Adipocyte (in vitro differentiated cells): ENCODE data around the gene POLA2.
A peak's percentile ranks its signal among the peaks of the same experiment; 100 is the strongest.

Source experiments
- DNase-seq: peaks from one replicate; pipeline ENCODE4 v3.0.0-alpha.2; 2015; ENCODE audit warnings: low read depth
- H3K27me3 ChIP-seq: replicated peaks from 2 replicates; pipeline ENCODE4 v1.7.0; 2013; ENCODE audit warnings: mild to moderate bottlenecking, low read length, moderate library complexity; ENCODE audit not compliant: control insufficient read depth, insufficient read depth
- H3K36me3 ChIP-seq: 2 replicates; pipeline ENCODE4 v1.7.0; 2013; ENCODE audit warnings: low read length, mild to moderate bottlenecking, moderate library complexity; ENCODE audit not compliant: control insufficient read depth, insufficient read depth, severe bottlenecking
- H3K4me1 ChIP-seq: 2 replicates; pipeline ENCODE4 v1.7.0; 2013; ENCODE audit warnings: mild to moderate bottlenecking, low read length, moderate library complexity; ENCODE audit not compliant: control insufficient read depth, insufficient read depth
- H3K4me3 ChIP-seq: 2 replicates; pipeline ENCODE4 v1.7.0; 2013; ENCODE audit warnings: mild to moderate bottlenecking, low read length, moderate library complexity
- H3K9ac ChIP-seq: 2 replicates; pipeline ENCODE4 v1.7.0; 2013; ENCODE audit warnings: mild to moderate bottlenecking, low read length, moderate library complexity
- H3K9me3 ChIP-seq: 2 replicates; pipeline ENCODE4 v1.7.0; 2013; ENCODE audit warnings: mild to moderate bottlenecking, low read length, moderate library complexity; ENCODE audit not compliant: control insufficient read depth

The POLA2 gene

GRCh38 chr11:65290448-65291165 lies 28.8 kb downstream of the POLA2 start:
- H3K9me3 ChIP-seq, result no peaks in the 10 kb centered on the region
- H3K4me1 ChIP-seq, result peaks cover 53% of the 10 kb centered on the region
- H3K4me3 ChIP-seq, result peak overlapping the region; percentile 68
- DNase-seq, result peak; percentile 99
- H3K9ac ChIP-seq, result peak overlapping the region; percentile 78
- no peaks in the 10 kb centered on the region for H3K27me3 ChIP-seq
- peaks cover 16% of the 10 kb centered on the region for H3K36me3 ChIP-seq

- H3K4me1 ChIP-seq, result peaks cover 59% of the 10 kb centered on the region
- H3K27me3 ChIP-seq, result no peaks in the 10 kb centered on the region
- peak overlapping the region; percentile 68 for H3K4me3 ChIP-seq
- peak; percentile 66 for DNase-seq
- peaks cover 17% of the 10 kb centered on the region for H3K36me3 ChIP-seq
- H3K9me3 ChIP-seq, result no peaks in the 10 kb centered on the region
- H3K9ac ChIP-seq, result peak overlapping the region; percentile 78
These were observed 29.9 kb downstream of the POLA2 start for GRCh38 chr11:65291613-65292012.

DNA sequence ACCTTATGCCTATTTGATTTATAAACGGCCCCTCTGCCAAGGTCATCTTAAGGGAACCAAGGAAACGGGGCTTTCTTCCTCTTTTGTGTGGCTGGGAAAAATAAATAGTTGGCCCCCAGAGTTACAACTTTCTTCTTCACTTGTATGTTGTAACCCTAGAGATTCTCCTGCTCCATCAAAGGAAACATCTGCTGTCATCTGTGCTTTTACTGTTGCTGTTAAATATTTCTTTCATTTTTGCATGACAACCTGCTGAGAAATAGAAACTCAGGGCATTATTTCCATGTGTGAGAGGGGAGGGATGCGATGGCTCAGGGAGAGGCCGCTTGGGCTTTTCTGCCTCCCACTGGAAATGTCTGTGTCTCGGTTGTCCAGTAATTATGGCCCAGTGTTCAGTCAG lies 31.1 kb downstream of the POLA2 start:
- no peak for DNase-seq
- peaks cover 71% of the 10 kb centered on the region for H3K4me1 ChIP-seq
- H3K4me3 ChIP-seq, result peak overlapping the region; percentile 68
- peak overlapping the region; percentile 78 for H3K9ac ChIP-seq
- no peaks in the 10 kb centered on the region for H3K27me3 ChIP-seq
- no peaks in the 10 kb centered on the region for H3K9me3 ChIP-seq
- peaks cover 12% of the 10 kb centered on the region for H3K36me3 ChIP-seq

- no peaks in the 10 kb centered on the region for H3K27me3 ChIP-seq
- H3K9ac ChIP-seq, result no peak overlapping the region
- peaks cover 12% of the 10 kb centered on the region for H3K36me3 ChIP-seq
- H3K9me3 ChIP-seq, result no peaks in the 10 kb centered on the region
- H3K4me1 ChIP-seq, result peaks cover 76% of the 10 kb centered on the region
- no peak for DNase-seq
- no peak overlapping the region for H3K4me3 ChIP-seq
These were observed 32.2 kb downstream of the POLA2 start for GRCh38 chr11:65293909-65294381.

DNA sequence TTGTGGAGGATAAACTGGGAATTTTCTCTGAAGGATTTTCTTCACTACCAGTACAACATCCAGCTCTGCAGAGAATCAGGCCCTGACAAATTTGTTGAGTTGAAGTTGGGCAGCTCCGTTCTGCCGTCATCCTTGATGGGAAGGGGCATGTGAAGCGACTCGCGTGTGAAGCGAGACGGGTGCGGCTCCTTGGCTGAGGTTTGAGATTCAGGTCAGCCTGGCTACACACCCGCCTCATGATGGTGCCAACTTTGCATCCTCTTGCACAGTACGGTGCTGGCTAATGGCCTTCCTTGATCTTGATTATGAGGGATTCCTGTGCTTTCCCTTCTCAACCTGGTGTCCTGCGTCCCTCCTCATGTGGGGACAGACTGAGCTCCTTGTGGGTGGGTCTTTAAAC lies 33.2 kb downstream of the POLA2 start:
- Histone ChIP-seq H3K4me3 (no peak overlapping the region), H3K9ac (no peak overlapping the region), H3K36me3 (peaks cover 12% of the 10 kb centered on the region), H3K9me3 (no peaks in the 10 kb centered on the region), H3K27me3 (no peaks in the 10 kb centered on the region), H3K4me1 (peaks cover 72% of the 10 kb centered on the region)
- no peak for DNase-seq

GRCh38 chr11:65295571-65296341 lies 34.0 kb downstream of the POLA2 start:
- no peaks in the 10 kb centered on the region for H3K27me3 ChIP-seq
- no peak overlapping the region for H3K4me3 ChIP-seq
- no peak for DNase-seq
- H3K4me1 ChIP-seq, result peaks cover 66% of the 10 kb centered on the region
- H3K36me3 ChIP-seq, result peaks cover 12% of the 10 kb centered on the region
- no peak overlapping the region for H3K9ac ChIP-seq
- no peaks in the 10 kb centered on the region for H3K9me3 ChIP-seq

GRCh38 chr11:65297026-65297672 lies 35.4 kb downstream of the POLA2 start:
- no peak overlapping the region for H3K4me3 ChIP-seq

GRCh38 chr11:65298131-65298535 lies 36.4 kb downstream of the POLA2 start:
- Histone ChIP-seq H3K4me3 (peak overlapping the region; percentile 11), H3K36me3 (peaks cover 12% of the 10 kb centered on the region), H3K27me3 (no peaks in the 10 kb centered on the region), H3K4me1 (peaks cover 56% of the 10 kb centered on the region), H3K9me3 (no peaks in the 10 kb centered on the region), H3K9ac (peak overlapping the region; percentile 39)
- DNase-seq, result peak; percentile 39

More at GRCh38 chr11:65297026-65297672, 35.4 kb downstream of the POLA2 start:
- Histone ChIP-seq H3K27me3 (no peaks in the 10 kb centered on the region), H3K9me3 (no peaks in the 10 kb centered on the region), H3K4me1 (peaks cover 62% of the 10 kb centered on the region), H3K36me3 (peaks cover 12% of the 10 kb centered on the region), H3K9ac (peak overlapping the region; percentile 57)
- no peak for DNase-seq

DNA sequence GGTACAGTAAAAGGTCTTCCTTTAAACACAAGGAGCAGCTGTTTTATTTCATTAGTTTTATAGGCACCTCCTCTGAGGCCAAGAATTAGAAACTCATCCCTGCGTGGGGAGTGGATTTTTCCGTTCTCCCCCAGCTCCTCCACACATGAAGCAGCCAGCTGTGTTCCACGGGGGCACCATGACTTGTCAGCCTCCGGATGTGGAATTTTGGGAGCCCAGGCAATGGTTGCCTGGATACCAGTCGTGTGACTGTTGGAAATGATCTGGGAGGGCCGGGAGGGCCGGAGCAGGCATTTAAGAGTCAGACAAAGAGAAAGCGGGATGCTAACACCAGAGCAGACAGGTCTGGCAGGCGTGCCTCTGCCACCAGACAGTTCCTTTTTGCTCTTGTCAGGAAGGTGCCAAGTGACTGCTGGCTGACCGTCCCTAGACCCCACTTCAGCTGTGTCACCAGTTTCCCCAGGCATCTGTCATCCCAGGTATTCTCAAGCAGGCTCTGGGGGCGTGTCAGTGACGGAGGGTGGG lies 37.0 kb downstream of the POLA2 start:
- peaks cover 54% of the 10 kb centered on the region for H3K4me1 ChIP-seq
- H3K4me3 ChIP-seq, result peak overlapping the region; percentile 11
- H3K36me3 ChIP-seq, result peaks cover 12% of the 10 kb centered on the region
- no peaks in the 10 kb centered on the region for H3K27me3 ChIP-seq
- peak overlapping the region; percentile 39 for H3K9ac ChIP-seq
- DNase-seq, result peak; percentile 69
- H3K9me3 ChIP-seq, result no peaks in the 10 kb centered on the region

- H3K9ac ChIP-seq, result no peak overlapping the region
- H3K9me3 ChIP-seq, result no peaks in the 10 kb centered on the region
- no peaks in the 10 kb centered on the region for H3K27me3 ChIP-seq
- no peak overlapping the region for H3K4me3 ChIP-seq
- no peak for DNase-seq
- H3K36me3 ChIP-seq, result no peaks in the 10 kb centered on the region
- H3K4me1 ChIP-seq, result peaks cover 53% of the 10 kb centered on the region
These were observed 39.0 kb downstream of the POLA2 start for GRCh38 chr11:65300621-65301275.
